Thyroid gland (tissue), 4 donors: ENCODE data around the gene TMPRSS11A. TPM values are rescaled to one million over a fixed set of nuclear protein-coding genes. Genes with fewer than 3 reads are reported as not detected.

Source experiments
- DNase-seq, 2 donors: peaks; one replicate each; pipeline ENCODE4 v3.0.0-alpha.2; 2019
- H3K27ac ChIP-seq, 3 donors: fragments of 200-600 bp; sonication (generic); 1 replicate in 2 of 3; 2 replicates in 1 of 3; pipeline ENCODE4 v1.5.1; 2016 to 2019; ENCODE audit warnings: mild to moderate bottlenecking in 1 of 3, moderate library complexity in 1 of 3
- H3K27me3 ChIP-seq: fragments of 200-600 bp; sonication (generic); one replicate; pipeline ENCODE4 v1.5.1; 2019
- H3K36me3 ChIP-seq, 2 donors: fragments of 200-600 bp; sonication (generic); one replicate each; pipeline ENCODE4 v1.5.1; 2016 to 2019
- H3K4me1 ChIP-seq, 2 donors: fragments of 200-600 bp; sonication (generic); one replicate each; pipeline ENCODE4 v1.5.1; 2017 to 2019
- H3K4me3 ChIP-seq, 3 donors: fragments of 200-600 bp; sonication (generic); replicated peaks in 1 of 3; 1 replicate in 2 of 3; 2 replicates in 1 of 3; pipeline ENCODE4 v1.5.1; 2016; ENCODE audit warnings: mild to moderate bottlenecking in 1 of 3
- H3K9me3 ChIP-seq: fragments of 200-600 bp; sonication (generic); one replicate; pipeline ENCODE4 v1.5.1; 2017
- POLR2A ChIP-seq, 2 donors: fragments of 450-650 bp; IDR thresholded peaks; one replicate each; pipeline ENCODE4 v1.6.1; 2017; ENCODE audit warnings: antibody characterized with exemption in 2 of 2, mild to moderate bottlenecking in 2 of 2, moderate library complexity in 1 of 2
- WGBS, 2 donors: methylation state at CpG; one replicate each; pipeline ENCODE4 v1.1.5; 2017; 5-methylcytosine and 5-hydroxymethylcytosine counted together
- intact Hi-C: fragments of 100-400 bp; cut with DNase I; formaldehyde crosslinking; loops from one replicate; pipeline ENCODE4 v1.15.1; 2023
- total RNA-seq, 4 donors: library from RNA; depleted of rRNA; stranded (reverse); fragments of >200 nt; gene quantifications; one replicate each; pipeline ENCODE4 v1.2.3, GENCODE V29; 2016
- TF ChIP-seq, protein P1 (sequence below), 6 experiments: fragments of 200-600 bp in 3 of 6; fragments of 450-650 bp in 3 of 6; sonication (generic) in 3 of 6; IDR thresholded peaks; one replicate each; pipeline ENCODE4 v1.5.1; 2016 to 2019; ENCODE audit warnings: antibody characterized with exemption in 6 of 6, mild to moderate bottlenecking in 2 of 6, inconsistent platforms in 1 of 6, moderate library complexity in 1 of 6

Gene TMPRSS11A
- total RNA-seq, 4 donors from 2014 or later, result not detected

GRCh38 chr4:67983333-67983732 is 20.0 kb upstream of the TMPRSS11A start:
- no peak for TF ChIP-seq POLR2A (IDR thresholded peaks at IDR 0.05)
- TF ChIP-seq, protein P1, sequence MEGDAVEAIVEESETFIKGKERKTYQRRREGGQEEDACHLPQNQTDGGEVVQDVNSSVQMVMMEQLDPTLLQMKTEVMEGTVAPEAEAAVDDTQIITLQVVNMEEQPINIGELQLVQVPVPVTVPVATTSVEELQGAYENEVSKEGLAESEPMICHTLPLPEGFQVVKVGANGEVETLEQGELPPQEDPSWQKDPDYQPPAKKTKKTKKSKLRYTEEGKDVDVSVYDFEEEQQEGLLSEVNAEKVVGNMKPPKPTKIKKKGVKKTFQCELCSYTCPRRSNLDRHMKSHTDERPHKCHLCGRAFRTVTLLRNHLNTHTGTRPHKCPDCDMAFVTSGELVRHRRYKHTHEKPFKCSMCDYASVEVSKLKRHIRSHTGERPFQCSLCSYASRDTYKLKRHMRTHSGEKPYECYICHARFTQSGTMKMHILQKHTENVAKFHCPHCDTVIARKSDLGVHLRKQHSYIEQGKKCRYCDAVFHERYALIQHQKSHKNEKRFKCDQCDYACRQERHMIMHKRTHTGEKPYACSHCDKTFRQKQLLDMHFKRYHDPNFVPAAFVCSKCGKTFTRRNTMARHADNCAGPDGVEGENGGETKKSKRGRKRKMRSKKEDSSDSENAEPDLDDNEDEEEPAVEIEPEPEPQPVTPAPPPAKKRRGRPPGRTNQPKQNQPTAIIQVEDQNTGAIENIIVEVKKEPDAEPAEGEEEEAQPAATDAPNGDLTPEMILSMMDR (IDR thresholded peaks at IDR 0.05), result no peak
- no peak for DNase-seq
- intact Hi-C loops, result no loop called here
- Histone ChIP-seq H3K4me3 (no peak overlapping the region), H3K27me3 (no peaks in the 10 kb centered on the region), H3K9me3 (no peaks in the 10 kb centered on the region), H3K4me1 (no peaks in the 10 kb centered on the region), H3K27ac (no peak overlapping the region), H3K36me3 (no peaks in the 10 kb centered on the region)
- WGBS, 2 donors, result 36 to 64% methylated on average over 2 of the region's 2 CpGs

DNA sequence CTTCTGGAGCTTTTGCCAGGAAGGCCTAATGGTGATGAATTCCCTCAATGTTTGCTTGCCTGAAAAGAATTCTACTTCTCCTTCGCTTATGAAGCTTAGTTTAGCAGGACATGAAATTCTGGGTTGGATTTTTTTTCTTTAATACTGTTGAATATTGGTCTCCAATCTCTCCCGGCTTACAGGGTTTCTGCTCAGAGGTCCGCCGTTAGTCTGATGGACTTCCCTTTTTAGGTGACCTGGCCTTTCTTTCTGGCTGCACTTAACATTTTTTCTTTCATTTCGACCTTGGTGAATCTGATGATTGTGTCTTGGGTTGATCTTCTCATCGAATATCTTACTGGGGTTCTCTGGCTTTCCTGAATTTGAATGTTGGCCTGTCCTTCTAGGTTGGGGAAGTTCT is 17.2 kb upstream of the TMPRSS11A start:
- Histone ChIP-seq H3K4me3 (no peak overlapping the region), H3K9me3 (no peaks in the 10 kb centered on the region), H3K4me1 (no peaks in the 10 kb centered on the region), H3K27me3 (no peaks in the 10 kb centered on the region), H3K27ac (no peak overlapping the region), H3K36me3 (no peaks in the 10 kb centered on the region)
- WGBS, 2 donors, result 94% methylated on average over 6 of the region's 6 CpGs
- intact Hi-C loops, result no loop called here
- DNase-seq, result no peak
- TF ChIP-seq POLR2A (IDR thresholded peaks at IDR 0.05), result no peak
- TF ChIP-seq, protein P1 (IDR thresholded peaks at IDR 0.05), result no peak

GRCh38 chr4:67973608-67974007 is 10.3 kb upstream of the TMPRSS11A start:
- Histone ChIP-seq H3K27me3 (no peaks in the 10 kb centered on the region), H3K27ac (no peak overlapping the region), H3K4me1 (no peaks in the 10 kb centered on the region), H3K4me3 (no peak overlapping the region), H3K9me3 (no peaks in the 10 kb centered on the region), H3K36me3 (no peaks in the 10 kb centered on the region)
- no peak for TF ChIP-seq POLR2A (IDR thresholded peaks at IDR 0.05)
- TF ChIP-seq, protein P1 (IDR thresholded peaks at IDR 0.05), result no peak
- intact Hi-C loops, result no loop called here
- 78 to 87% methylated on average over 1 of the region's 1 CpG for WGBS, 2 donors
- no peak for DNase-seq

DNA sequence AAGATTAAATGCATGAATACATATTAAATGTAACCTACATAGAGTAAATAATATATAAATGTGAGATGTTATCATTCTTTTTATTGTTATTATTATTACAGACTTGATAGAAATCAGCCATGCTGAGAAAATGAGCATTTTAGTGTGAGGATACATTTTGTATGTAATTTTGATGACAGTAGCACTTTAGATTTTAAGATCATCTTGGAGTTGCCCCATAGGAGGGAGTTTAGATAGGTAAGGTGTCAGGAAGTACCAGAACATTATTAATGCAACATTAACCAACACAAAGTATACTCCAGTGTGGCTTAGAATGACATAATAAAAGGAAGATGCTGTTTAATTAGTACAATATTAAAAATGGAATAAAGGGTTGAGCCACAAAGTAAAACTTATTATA is 8.4 kb downstream of the TMPRSS11A start:
- Histone ChIP-seq H3K36me3 (no peaks in the 10 kb centered on the region), H3K4me1 (no peaks in the 10 kb centered on the region), H3K27me3 (no peaks in the 10 kb centered on the region), H3K27ac (no peak overlapping the region), H3K4me3 (no peak overlapping the region), H3K9me3 (no peaks in the 10 kb centered on the region)
- no peak for TF ChIP-seq POLR2A (IDR thresholded peaks at IDR 0.05)
- TF ChIP-seq, protein P1 (IDR thresholded peaks at IDR 0.05), result no peak
- intact Hi-C loops, result no loop called here
- DNase-seq, result no peak

- Histone ChIP-seq H3K27ac (no peak overlapping the region), H3K9me3 (no peaks in the 10 kb centered on the region), H3K27me3 (no peaks in the 10 kb centered on the region), H3K36me3 (no peaks in the 10 kb centered on the region), H3K4me3 (no peak overlapping the region), H3K4me1 (no peaks in the 10 kb centered on the region)
- DNase-seq, result no peak
- intact Hi-C loops, result no loop called here
- TF ChIP-seq, protein P1 (IDR thresholded peaks at IDR 0.05), result no peak
- no peak for TF ChIP-seq POLR2A (IDR thresholded peaks at IDR 0.05)
- WGBS, 2 donors, result 63 to 78% methylated on average over 3 of the region's 3 CpGs
Measured at GRCh38 chr4:67941074-67941473, 22.2 kb downstream of the TMPRSS11A start.
